Smooth muscle cell (in vitro differentiated cells): ENCODE measurements around the gene UROC1. TPM values are rescaled to one million over a fixed set of nuclear protein-coding genes. Genes with fewer than 3 reads are reported as not detected.
"Not testable (repeated sequence)": the region's sequence is repeated elsewhere in the genome, so short reads cannot be mapped to it uniquely, and the experiment has no call there.

Experiments used
- DNase-seq: peaks from one replicate; lab custom pipeline; 2025; ENCODE audit not compliant: unreplicated experiment; lab: John Stamatoyannopoulos, UW
- H2AFZ ChIP-seq: fragments of 200-600 bp; sonication (generic); 2 replicates; pipeline ENCODE4 v1.6.0; 2016; ENCODE audit warnings: antibody characterized with exemption, low read depth, mild to moderate bottlenecking
- H3F3A ChIP-seq: fragments of 200-600 bp; sonication (generic); 2 replicates; pipeline ENCODE4 v1.6.0; 2017; ENCODE audit warnings: antibody characterized with exemption, low read depth
- H3K27ac ChIP-seq: fragments of 200-600 bp; sonication (generic); 2 replicates; pipeline ENCODE4 v1.5.1; 2016; ENCODE audit warnings: low read depth, mild to moderate bottlenecking
- H3K27me3 ChIP-seq: fragments of 200-600 bp; sonication (generic); 2 replicates; pipeline ENCODE4 v1.6.1; 2016; ENCODE audit warnings: low read depth, mild to moderate bottlenecking
- H3K36me3 ChIP-seq: fragments of 200-600 bp; sonication (generic); 2 replicates; pipeline ENCODE4 v1.5.1; 2016; ENCODE audit warnings: low read depth
- H3K4me1 ChIP-seq: fragments of 200-600 bp; sonication (generic); 2 replicates; pipeline ENCODE4 v1.5.1; 2016; ENCODE audit warnings: low read depth
- H3K4me2 ChIP-seq: fragments of 200-600 bp; sonication (generic); 2 replicates; pipeline ENCODE4 v1.6.0; 2016; ENCODE audit warnings: mild to moderate bottlenecking
- H3K4me3 ChIP-seq: fragments of 200-600 bp; sonication (generic); 2 replicates; pipeline ENCODE4 v1.5.1; 2016; ENCODE audit warnings: mild to moderate bottlenecking
- H3K79me2 ChIP-seq: fragments of 200-600 bp; sonication (generic); 2 replicates; pipeline ENCODE4 v1.6.0; 2016; ENCODE audit warnings: low read depth, mild to moderate bottlenecking
- H3K9ac ChIP-seq: fragments of 200-600 bp; sonication (generic); 2 replicates; pipeline ENCODE4 v1.6.0; 2016; ENCODE audit warnings: low read depth
- H3K9me3 ChIP-seq: fragments of 200-600 bp; sonication (generic); replicated peaks from 2 replicates; pipeline ENCODE4 v1.5.1; 2016; ENCODE audit warnings: low read depth
- H4K20me1 ChIP-seq: fragments of 200-600 bp; sonication (generic); 2 replicates; pipeline ENCODE4 v1.6.0; 2016; ENCODE audit warnings: low read depth
- WGBS: methylation state at CpG from one replicate; pipeline ENCODE4 v1.1.7; 2016; ENCODE audit warnings: low lambda C conversion rate; 5-methylcytosine and 5-hydroxymethylcytosine counted together
- polyA plus RNA-seq: library from polyadenylated mRNA; unstranded; fragments of >200 nt; fragmentation: Nextera tagmentation; extraction: Ambion mirVana; gene quantifications from 2 replicates; pipeline ENCODE4 v1.2.1, GENCODE V29; 2016
- total RNA-seq: library from RNA; depleted of rRNA; stranded (reverse); fragments of >200 nt; gene quantifications from 2 replicates; pipeline ENCODE4 v1.2.3, GENCODE V29; 2014
- TF ChIP-seq, protein P1 (sequence below): fragments of 200-600 bp; sonication (generic); IDR thresholded peaks from 2 replicates; pipeline ENCODE4 v1.5.1; 2017; ENCODE audit warnings: borderline replicate concordance, mild to moderate bottlenecking, antibody characterized with exemption; ENCODE audit not compliant: insufficient read depth, poor library complexity, severe bottlenecking

Gene UROC1
- total and polyA plus RNA-seq, 2 experiments from 2014 or later = not detected

DNA sequence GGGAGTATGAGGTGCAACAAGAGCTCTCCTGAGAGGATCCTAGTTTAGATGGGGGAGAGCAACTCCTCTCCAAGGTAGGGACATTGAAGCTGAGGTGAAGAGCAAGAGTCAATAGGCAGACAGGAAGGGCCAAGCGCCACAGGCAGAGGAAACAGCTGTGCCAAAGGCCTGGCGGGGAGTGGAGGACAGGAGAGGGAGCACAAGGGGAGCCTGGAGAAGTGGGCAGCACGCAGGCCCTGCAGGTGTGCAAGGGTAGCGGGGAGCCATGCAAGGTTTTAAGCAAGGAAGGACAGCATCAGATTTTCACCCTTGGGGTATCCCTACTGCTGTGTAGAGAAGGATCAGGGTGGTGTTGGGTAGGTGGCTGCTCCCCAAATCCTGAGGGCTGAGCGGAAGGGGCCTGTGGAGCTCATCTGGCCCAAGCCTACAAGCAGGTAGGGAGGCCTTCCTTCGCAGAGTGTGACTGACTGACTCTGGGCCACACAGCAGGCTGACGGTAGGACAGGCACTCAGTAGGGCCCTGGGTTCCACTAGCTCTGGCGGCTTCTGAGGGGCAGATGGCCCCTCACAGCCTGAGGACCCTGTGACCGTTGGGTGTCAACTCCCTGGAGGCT lies 19.6 kb upstream of the UROC1 start:
- 88% methylated on average over 9 of the region's 9 CpGs for WGBS
- Histone ChIP-seq H4K20me1 (no peaks in the 10 kb centered on the region), H3K9me3 (no peaks in the 10 kb centered on the region), H3K27me3 (peaks cover 39% of the 10 kb centered on the region), H3K4me1 (no peaks in the 10 kb centered on the region), H2AFZ (no peak overlapping the region), H3K9ac (no peak overlapping the region), H3F3A (no peaks in the 10 kb centered on the region), H3K4me3 (no peak overlapping the region), H3K4me2 (no peak overlapping the region), H3K36me3 (no peaks in the 10 kb centered on the region), H3K79me2 (no peaks in the 10 kb centered on the region), H3K27ac (no peak overlapping the region)
- DNase-seq = no peak
- TF ChIP-seq, protein P1, sequence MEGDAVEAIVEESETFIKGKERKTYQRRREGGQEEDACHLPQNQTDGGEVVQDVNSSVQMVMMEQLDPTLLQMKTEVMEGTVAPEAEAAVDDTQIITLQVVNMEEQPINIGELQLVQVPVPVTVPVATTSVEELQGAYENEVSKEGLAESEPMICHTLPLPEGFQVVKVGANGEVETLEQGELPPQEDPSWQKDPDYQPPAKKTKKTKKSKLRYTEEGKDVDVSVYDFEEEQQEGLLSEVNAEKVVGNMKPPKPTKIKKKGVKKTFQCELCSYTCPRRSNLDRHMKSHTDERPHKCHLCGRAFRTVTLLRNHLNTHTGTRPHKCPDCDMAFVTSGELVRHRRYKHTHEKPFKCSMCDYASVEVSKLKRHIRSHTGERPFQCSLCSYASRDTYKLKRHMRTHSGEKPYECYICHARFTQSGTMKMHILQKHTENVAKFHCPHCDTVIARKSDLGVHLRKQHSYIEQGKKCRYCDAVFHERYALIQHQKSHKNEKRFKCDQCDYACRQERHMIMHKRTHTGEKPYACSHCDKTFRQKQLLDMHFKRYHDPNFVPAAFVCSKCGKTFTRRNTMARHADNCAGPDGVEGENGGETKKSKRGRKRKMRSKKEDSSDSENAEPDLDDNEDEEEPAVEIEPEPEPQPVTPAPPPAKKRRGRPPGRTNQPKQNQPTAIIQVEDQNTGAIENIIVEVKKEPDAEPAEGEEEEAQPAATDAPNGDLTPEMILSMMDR = no peak

DNA sequence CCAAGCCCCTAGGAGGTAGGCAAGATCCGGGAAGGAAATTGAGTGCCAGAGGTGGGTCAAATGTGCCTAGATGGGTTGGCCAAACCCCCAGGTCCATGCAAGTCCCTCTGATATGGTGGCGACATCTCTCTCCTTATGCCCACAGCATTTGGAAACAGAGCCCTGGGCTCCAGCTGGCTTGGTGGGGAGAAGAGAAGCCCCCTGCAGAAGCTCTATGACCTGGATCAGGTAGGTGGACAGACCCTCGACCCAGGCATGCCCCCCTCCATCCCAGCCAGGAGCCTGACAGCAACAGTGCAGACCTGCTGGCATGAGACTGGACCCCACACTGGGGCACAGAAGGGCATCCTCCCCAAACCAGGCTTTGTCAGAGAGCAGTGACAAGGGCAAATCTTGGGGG lies 18.6 kb upstream of the UROC1 start:
- Histone ChIP-seq H2AFZ (no peak overlapping the region), H3K27ac (no peak overlapping the region), H3K4me1 (no peaks in the 10 kb centered on the region), H3K9ac (no peak overlapping the region), H3K9me3 (no peaks in the 10 kb centered on the region), H3K36me3 (no peaks in the 10 kb centered on the region), H3K4me3 (no peak overlapping the region), H3K4me2 (no peak overlapping the region), H3K27me3 (peaks cover 41% of the 10 kb centered on the region), H3K79me2 (no peaks in the 10 kb centered on the region), H4K20me1 (no peaks in the 10 kb centered on the region), H3F3A (no peaks in the 10 kb centered on the region)
- TF ChIP-seq, protein P1 = no peak
- WGBS = 88% methylated on average over 3 of the region's 3 CpGs
- DNase-seq = no peak

DNA sequence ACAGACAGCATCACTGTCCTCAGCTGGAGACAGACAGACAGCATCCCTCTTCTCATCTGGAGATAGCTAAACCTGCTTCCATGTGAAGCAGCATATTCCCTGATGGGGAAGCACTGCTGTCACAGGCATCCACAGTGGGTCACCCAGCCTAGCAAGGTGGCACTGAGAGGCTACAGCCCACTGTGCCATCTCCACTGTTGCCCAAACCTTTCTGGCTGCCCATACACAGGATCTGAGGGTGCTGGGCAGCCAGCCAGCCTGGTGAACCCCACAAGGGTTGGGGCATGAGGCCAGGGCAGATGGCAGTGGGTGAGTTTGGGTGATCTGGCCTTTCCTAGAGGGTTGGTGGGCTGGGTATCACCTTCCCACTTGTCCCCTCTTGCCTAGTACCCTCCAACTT lies 18.1 kb upstream of the UROC1 start:
- no peak overlapping the region for H3K9ac ChIP-seq
- no peak for DNase-seq
- no peaks in the 10 kb centered on the region for H3K36me3 ChIP-seq
- no peaks in the 10 kb centered on the region for H3K4me1 ChIP-seq
- H3K4me2 ChIP-seq = no peak overlapping the region
- H3K4me3 ChIP-seq = no peak overlapping the region
- H3F3A ChIP-seq = no peaks in the 10 kb centered on the region
- TF ChIP-seq, protein P1 = no peak
- H3K27me3 ChIP-seq = peaks cover 41% of the 10 kb centered on the region
- no peaks in the 10 kb centered on the region for H4K20me1 ChIP-seq
- no peak overlapping the region for H2AFZ ChIP-seq
- H3K9me3 ChIP-seq = no peaks in the 10 kb centered on the region
- no peaks in the 10 kb centered on the region for H3K79me2 ChIP-seq
- H3K27ac ChIP-seq = no peak overlapping the region

DNA sequence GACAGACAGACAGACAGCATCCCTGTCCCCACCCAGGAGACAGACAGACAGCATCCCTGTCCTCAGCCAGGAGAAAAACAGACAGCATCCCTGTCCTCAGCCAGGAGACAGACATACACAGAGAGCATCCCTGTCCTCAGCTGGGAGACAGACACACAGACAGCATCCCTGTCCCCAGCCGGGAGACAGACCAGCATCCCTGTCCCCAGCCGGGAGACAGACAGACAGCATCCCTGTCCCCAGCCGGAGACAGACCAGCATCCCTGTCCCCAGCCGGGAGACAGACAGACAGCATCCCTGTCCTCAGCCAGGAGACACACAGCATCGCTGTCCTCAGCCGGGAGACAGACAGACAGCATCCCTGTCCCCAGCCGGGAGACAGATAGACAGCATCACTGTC lies 17.1 kb upstream of the UROC1 start:
- not testable (repeated sequence) for H3K4me2 ChIP-seq, H3F3A ChIP-seq, DNase-seq, H3K4me1 ChIP-seq, H3K9ac ChIP-seq, H2AFZ ChIP-seq, H3K27ac ChIP-seq, H3K9me3 ChIP-seq, H3K79me2 ChIP-seq, H3K4me3 ChIP-seq, H4K20me1 ChIP-seq, H3K36me3 ChIP-seq
- 94% methylated on average over 7 of the region's 7 CpGs for WGBS
- peaks cover 41% of the 10 kb centered on the region for H3K27me3 ChIP-seq
